ENCODE results near the gene P2RY11. TPM values are rescaled to one million over a fixed set of nuclear protein-coding genes. Genes with fewer than 3 reads are reported as not detected.

The P2RY11 gene
- total RNA-seq, 1 experiment from 2014 or later = 20.7 TPM

DNA sequence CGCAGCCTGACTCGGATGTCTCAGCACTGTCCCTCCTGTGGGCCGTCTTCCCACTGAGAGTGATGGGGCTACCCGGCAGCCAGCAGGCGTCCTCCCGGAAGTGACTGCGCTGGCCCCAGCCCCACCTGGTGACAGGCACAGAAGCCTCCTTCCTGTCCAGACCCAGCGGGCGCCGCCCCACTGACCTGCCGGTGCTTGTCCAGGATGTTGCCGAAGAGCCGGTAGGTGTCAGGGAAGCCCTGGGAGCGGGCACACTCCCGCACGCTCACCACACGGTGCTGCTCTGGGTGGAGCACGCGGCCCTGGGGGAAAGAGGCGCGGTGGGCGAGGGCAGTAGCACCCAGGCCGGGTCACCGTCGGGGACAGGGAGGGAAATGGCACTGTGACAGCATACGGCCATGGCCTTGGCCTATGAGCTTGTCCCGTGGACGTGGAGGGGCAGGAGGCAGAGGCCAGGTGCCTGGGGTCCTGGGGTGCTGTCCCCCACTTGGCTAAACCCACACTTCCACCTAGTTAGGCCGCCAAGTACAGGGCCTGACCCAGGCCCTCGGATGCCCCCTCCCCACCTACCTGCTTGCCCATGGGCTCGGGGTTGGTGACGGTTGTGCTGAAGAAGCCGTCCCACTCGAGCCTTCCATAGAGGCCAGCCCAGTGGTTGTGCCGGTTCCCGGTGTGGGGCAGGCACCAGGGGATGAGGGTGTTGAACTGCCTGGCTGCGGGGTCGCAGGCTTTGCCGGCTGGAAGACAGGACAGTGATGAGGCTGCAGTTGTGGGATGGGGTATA is 24.2 kb downstream of the P2RY11 start:
- CTCF ChIA-PET = no interaction called here

DNA sequence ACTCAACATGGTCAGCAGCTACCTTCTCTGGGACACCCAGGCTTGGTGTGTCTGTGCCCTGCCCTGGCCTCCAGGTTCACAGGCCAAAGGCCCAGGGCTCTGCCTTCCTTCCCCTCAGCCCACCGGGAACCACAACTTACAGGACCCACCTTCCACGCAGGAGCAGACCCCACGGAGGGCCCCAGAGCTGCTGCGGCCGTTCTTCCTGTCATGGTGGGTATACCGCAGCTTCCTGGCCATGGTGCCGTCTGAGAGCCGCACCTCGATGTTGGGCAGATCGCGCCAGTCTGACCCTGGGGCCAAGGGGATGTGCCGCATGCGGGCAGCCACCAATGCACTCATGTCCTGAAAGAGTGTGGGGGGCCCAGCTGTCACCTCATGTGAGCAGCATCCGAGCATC is 25.4 kb downstream of the P2RY11 start:
- intact Hi-C loops (cut with micrococcal nuclease; ENCODE audit: unreplicated experiment) = no loop called here
- Mint-ChIP-seq H3K9me3 (ENCODE audit: low read depth, unreplicated experiment) (no peaks in the 10 kb centered on the region), H3K27me3 (ENCODE audit: unreplicated experiment) (no peaks in the 10 kb centered on the region), H3K4me1 (ENCODE audit: low read depth, unreplicated experiment) (no peaks in the 10 kb centered on the region), H3K36me3 (ENCODE audit: insufficient read depth, unreplicated experiment) (peaks cover 18% of the 10 kb centered on the region), H3K4me3 (ENCODE audit: low read depth, unreplicated experiment) (no peak overlapping the region), H3K27ac (ENCODE audit: unreplicated experiment) (no peak overlapping the region)
- BruUV-seq (replicated peaks) = no TSS peak
- no peak for DNase-seq
- TF ChIP-seq, protein P1, sequence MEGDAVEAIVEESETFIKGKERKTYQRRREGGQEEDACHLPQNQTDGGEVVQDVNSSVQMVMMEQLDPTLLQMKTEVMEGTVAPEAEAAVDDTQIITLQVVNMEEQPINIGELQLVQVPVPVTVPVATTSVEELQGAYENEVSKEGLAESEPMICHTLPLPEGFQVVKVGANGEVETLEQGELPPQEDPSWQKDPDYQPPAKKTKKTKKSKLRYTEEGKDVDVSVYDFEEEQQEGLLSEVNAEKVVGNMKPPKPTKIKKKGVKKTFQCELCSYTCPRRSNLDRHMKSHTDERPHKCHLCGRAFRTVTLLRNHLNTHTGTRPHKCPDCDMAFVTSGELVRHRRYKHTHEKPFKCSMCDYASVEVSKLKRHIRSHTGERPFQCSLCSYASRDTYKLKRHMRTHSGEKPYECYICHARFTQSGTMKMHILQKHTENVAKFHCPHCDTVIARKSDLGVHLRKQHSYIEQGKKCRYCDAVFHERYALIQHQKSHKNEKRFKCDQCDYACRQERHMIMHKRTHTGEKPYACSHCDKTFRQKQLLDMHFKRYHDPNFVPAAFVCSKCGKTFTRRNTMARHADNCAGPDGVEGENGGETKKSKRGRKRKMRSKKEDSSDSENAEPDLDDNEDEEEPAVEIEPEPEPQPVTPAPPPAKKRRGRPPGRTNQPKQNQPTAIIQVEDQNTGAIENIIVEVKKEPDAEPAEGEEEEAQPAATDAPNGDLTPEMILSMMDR (IDR thresholded peaks at IDR 0.05; ENCODE audit: unreplicated experiment) = no peak
- CTCF ChIA-PET = no interaction called here

More for the DNA sequence above, 24.2 kb downstream of the P2RY11 start:
- Mint-ChIP-seq H3K9me3 (ENCODE audit: low read depth, unreplicated experiment) (no peaks in the 10 kb centered on the region), H3K36me3 (ENCODE audit: insufficient read depth, unreplicated experiment) (peaks cover 18% of the 10 kb centered on the region), H3K4me1 (ENCODE audit: low read depth, unreplicated experiment) (no peaks in the 10 kb centered on the region), H3K27me3 (ENCODE audit: unreplicated experiment) (no peaks in the 10 kb centered on the region), H3K27ac (ENCODE audit: unreplicated experiment) (no peak overlapping the region), H3K4me3 (ENCODE audit: low read depth, unreplicated experiment) (no peak overlapping the region)
- TF ChIP-seq, protein P1 (IDR thresholded peaks at IDR 0.05; ENCODE audit: unreplicated experiment) = no peak
- intact Hi-C loops (cut with micrococcal nuclease; ENCODE audit: unreplicated experiment) = no loop called here
- no TSS peak for BruUV-seq (replicated peaks)
- DNase-seq = no peak

DNA sequence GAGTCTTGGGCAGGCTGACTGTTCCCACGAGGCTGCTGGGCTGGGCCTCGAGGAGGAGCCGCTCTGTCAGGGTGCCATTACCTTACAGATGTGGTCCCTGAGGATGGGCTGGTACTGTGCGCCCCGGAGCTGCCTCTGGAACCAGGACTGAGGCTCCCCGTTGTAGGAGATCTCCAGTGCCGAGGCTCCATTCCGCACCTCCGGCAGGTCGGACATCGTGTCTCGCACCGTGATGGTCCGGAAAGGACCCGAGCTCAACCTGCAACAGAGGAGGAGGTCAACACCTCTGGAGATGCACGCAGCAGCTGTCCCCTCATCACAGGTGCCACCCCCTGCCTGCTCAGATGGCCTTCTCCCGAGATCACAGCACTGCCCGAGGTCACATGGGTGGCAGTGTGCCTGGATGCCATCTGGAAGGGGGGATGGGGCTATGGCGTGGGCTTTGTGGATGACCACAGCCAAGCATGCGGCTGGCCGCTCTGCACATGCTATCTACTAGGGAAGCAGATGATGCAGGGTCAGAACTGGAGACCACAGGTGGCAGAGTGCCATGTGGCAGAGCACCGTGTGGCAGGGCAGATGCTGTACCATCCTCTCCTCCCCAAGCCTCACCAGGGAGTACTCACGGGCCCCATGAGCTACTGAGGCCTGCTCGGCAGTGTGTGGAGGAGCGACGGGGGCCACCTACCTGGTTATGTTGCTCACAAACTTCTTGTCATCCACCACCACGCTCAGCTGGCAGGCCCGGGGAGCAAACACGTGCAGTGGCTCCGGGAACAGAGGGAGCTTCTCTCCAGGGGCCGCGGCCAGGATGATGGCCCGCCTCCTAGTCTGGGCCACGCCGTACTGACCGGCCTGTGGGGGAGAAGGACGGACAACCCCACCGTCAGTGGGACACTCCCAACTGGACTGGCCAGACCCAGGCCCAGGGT is 26.5 kb downstream of the P2RY11 start:
- Mint-ChIP-seq H3K9me3 (ENCODE audit: low read depth, unreplicated experiment) (no peaks in the 10 kb centered on the region), H3K4me3 (ENCODE audit: low read depth, unreplicated experiment) (no peak overlapping the region), H3K27me3 (ENCODE audit: unreplicated experiment) (no peaks in the 10 kb centered on the region), H3K4me1 (ENCODE audit: low read depth, unreplicated experiment) (no peaks in the 10 kb centered on the region), H3K27ac (ENCODE audit: unreplicated experiment) (no peak overlapping the region), H3K36me3 (ENCODE audit: insufficient read depth, unreplicated experiment) (peaks cover 22% of the 10 kb centered on the region)
- intact Hi-C loops (cut with micrococcal nuclease; ENCODE audit: unreplicated experiment) = no loop called here
- no TSS peak for BruUV-seq (replicated peaks)
- TF ChIP-seq, protein P1 (IDR thresholded peaks at IDR 0.05; ENCODE audit: unreplicated experiment) = no peak
- DNase-seq = no peak
- CTCF ChIA-PET = no interaction called here

DNA sequence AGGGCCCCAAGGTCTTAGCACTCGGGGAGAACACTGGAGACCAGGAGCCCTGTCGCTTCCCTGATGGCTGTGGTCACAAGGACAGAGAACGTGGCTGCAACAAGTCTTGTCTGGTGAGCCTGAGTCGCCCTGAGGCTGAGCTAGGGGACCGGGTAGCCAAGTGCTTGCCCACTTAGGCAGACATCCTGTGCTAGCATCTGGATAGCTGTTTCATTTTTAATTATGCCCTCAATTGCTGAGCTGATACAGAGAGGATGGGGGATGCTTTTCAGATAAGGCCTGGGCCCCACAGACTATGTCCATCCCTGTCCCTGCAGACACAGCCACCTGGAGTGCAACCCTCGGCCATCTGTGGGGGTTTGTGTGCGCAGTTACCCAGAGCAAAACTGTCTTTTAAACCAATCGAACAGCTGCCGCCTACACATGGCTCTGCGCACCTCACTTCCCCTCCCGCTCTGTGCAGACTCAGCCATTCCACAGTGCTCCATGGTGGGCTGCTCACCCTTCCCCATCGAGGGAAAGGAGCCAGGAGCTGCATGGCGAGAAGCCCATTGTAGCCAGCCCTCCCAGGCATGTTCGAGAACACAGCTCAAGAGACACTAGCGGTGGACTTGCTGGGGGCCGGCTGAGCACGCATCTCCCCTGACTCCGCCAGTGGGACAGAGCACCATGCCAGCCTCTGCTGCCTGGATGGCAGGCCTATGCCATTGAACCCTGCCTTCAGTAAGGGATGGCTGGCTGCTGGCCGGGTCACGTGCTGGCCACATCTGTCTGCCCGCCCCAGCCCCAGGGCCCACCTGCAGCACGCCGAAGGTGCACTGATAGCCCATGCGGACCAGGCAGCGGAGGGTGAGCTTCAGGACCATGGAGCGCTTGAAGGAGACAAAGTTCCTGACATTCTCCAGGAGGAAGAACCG is 27.6 kb downstream of the P2RY11 start:
- Mint-ChIP-seq H3K36me3 (ENCODE audit: insufficient read depth, unreplicated experiment) (peaks cover 23% of the 10 kb centered on the region), H3K27me3 (ENCODE audit: unreplicated experiment) (no peaks in the 10 kb centered on the region), H3K4me1 (ENCODE audit: low read depth, unreplicated experiment) (no peaks in the 10 kb centered on the region), H3K9me3 (ENCODE audit: low read depth, unreplicated experiment) (no peaks in the 10 kb centered on the region), H3K27ac (ENCODE audit: unreplicated experiment) (no peak overlapping the region), H3K4me3 (ENCODE audit: low read depth, unreplicated experiment) (no peak overlapping the region)
- intact Hi-C loops (cut with micrococcal nuclease; ENCODE audit: unreplicated experiment) = no loop called here
- TF ChIP-seq, protein P1 (IDR thresholded peaks at IDR 0.05; ENCODE audit: unreplicated experiment) = no peak
- no TSS peak for BruUV-seq (replicated peaks)
- CTCF ChIA-PET = no interaction called here
- no peak for DNase-seq

Data from Calu3 (cell line).